Endothelial cell (in vitro differentiated cells): ENCODE measurements around the gene TMEM154. TPM values are rescaled to one million over a fixed set of nuclear protein-coding genes. Genes with fewer than 3 reads are reported as not detected.
A peak's percentile ranks its signal among the peaks of the same experiment; 100 is the strongest.

Experiments
- DNase-seq: peaks from one replicate; pipeline ENCODE4 v3.0.0; 2021; ENCODE audit warnings: low spot score
- H3K27ac Mint-ChIP-seq: one replicate; pipeline ENCODE4 v1.8.0; 2021; ENCODE audit warnings: mixed read lengths, inconsistent platforms; ENCODE audit not compliant: unreplicated experiment
- H3K27me3 Mint-ChIP-seq: one replicate; pipeline ENCODE4 v1.8.0; 2021; ENCODE audit warnings: mild to moderate bottlenecking, moderate library complexity, mixed read lengths, inconsistent platforms; ENCODE audit not compliant: unreplicated experiment
- H3K36me3 Mint-ChIP-seq: one replicate; pipeline ENCODE4 v1.8.0; 2021; ENCODE audit warnings: mild to moderate bottlenecking, low read depth, mixed read lengths, inconsistent platforms; ENCODE audit not compliant: unreplicated experiment
- H3K4me1 Mint-ChIP-seq: one replicate; pipeline ENCODE4 v1.8.0; 2021; ENCODE audit warnings: mild to moderate bottlenecking, mixed read lengths, inconsistent platforms; ENCODE audit not compliant: unreplicated experiment
- H3K4me3 Mint-ChIP-seq: one replicate; pipeline ENCODE4 v1.8.0; 2021; ENCODE audit warnings: mild to moderate bottlenecking, mixed read lengths, inconsistent platforms; ENCODE audit not compliant: unreplicated experiment
- H3K9me3 Mint-ChIP-seq: one replicate; pipeline ENCODE4 v1.8.0; 2021; ENCODE audit warnings: mixed read lengths, inconsistent platforms; ENCODE audit not compliant: unreplicated experiment
- long read RNA-seq: library from polyadenylated mRNA; unstranded; transcript quantifications from one replicate; pipeline ENCODE4 v2.0.0, GENCODE V29; 2020; ENCODE audit not compliant: unreplicated experiment
- total RNA-seq: library from RNA; stranded (reverse); fragmentation: NEBNext Ultra II Directional; extraction: Animal tissue kit (Norgen Biotek cat#: 25700); gene quantifications from one replicate; pipeline ENCODE4 v1.2.1, GENCODE V29; 2021; ENCODE audit not compliant: unreplicated experiment
- TF ChIP-seq, protein P1 (sequence below): fragments of 200-600 bp; sonication (generic); IDR thresholded peaks from one replicate; pipeline ENCODE4 v1.5.0; 2021; ENCODE audit warnings: antibody characterized with exemption; ENCODE audit not compliant: unreplicated experiment

TMEM154 gene, protein sequence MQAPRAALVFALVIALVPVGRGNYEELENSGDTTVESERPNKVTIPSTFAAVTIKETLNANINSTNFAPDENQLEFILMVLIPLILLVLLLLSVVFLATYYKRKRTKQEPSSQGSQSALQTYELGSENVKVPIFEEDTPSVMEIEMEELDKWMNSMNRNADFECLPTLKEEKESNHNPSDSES
- 6.7 TPM for total RNA-seq
- long read RNA-seq, full-length matches to known transcripts: 1 of 1 reads
- long read RNA-seq, partial matches to known transcripts: 0 of 1 reads
- long read RNA-seq, other reads (novel, unspliced or antisense): 0 of 1 reads

DNA sequence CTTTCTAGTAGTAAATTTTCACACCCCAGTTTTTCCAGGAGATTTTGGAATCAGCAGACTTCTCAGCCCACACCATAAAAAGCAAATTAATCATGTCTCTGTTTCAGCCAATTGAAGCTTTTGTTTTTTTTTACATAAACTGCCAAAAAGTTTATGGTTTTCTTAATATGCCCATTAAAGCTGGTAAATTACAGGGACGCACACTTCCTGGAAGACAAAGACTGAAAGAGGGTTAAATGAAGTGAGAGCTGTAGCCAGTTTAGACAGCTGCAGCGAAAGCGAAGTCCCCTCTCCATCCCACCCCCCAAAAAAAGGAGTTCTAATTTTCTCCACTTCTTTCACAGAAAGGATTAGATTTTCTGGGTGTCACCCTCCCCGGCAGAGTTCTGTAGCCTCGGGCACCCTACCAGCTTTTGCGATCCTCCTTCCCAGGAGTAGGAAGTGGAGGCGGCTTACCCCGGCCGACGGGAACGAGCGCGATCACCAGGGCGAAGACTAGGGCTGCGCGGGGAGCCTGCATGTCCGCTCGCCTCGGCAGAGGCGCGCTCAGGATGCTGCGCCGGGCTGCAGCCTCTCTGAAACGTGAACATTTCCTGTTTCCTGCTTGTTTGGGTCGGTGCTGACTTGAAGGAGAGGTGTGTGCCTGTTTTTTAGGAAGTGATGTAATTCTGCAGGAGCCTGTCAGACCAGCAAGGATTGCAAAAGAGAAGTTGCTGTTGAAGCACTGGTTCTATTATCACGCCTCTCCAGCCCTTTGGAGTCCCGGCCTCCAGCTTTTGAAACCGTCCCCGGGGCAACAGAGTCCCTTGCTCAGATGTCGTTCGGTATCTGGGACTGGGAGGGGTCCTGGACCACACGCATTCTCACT, at the start of gene TMEM154:
TMEM154 (minus strand) TSS at position 584 of the 868 bp plus-strand sequence; CDS start at position 520, 64 bp downstream.
- no peaks in the 10 kb centered on the region for H3K9me3 Mint-ChIP-seq
- no peaks in the 10 kb centered on the region for H3K36me3 Mint-ChIP-seq
- DNase-seq: peak; percentile 79
- peak within 1 kb of the TSS; percentile 94 for H3K27ac Mint-ChIP-seq
- peaks cover 30% of the 10 kb centered on the region for H3K4me1 Mint-ChIP-seq
- peak within 1 kb of the TSS; percentile 89 for H3K4me3 Mint-ChIP-seq
- TF ChIP-seq, protein P1, sequence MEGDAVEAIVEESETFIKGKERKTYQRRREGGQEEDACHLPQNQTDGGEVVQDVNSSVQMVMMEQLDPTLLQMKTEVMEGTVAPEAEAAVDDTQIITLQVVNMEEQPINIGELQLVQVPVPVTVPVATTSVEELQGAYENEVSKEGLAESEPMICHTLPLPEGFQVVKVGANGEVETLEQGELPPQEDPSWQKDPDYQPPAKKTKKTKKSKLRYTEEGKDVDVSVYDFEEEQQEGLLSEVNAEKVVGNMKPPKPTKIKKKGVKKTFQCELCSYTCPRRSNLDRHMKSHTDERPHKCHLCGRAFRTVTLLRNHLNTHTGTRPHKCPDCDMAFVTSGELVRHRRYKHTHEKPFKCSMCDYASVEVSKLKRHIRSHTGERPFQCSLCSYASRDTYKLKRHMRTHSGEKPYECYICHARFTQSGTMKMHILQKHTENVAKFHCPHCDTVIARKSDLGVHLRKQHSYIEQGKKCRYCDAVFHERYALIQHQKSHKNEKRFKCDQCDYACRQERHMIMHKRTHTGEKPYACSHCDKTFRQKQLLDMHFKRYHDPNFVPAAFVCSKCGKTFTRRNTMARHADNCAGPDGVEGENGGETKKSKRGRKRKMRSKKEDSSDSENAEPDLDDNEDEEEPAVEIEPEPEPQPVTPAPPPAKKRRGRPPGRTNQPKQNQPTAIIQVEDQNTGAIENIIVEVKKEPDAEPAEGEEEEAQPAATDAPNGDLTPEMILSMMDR: no peak
- peaks cover 11% of the 10 kb centered on the region for H3K27me3 Mint-ChIP-seq

DNA sequence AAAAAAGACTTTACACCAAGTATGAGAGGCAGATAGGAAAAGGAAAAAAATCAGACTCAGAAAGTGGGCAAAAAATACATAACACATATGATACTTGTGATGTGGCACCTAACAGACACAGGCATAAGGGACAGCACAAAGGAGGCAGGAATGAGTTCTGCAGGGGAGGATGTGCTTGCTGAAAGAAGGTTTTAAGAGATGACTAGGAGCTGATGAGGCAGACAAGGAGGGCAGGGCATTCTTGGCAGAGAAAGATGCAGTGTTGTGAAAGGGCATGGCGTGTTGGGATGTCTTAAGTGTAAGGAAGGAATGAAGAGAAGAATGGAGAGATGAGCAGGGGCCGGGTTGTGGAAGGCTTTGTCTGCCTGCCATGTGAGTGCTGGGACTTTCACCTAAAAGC, 49.7 kb upstream of the TMEM154 start:
- DNase-seq: no peak
- no peaks in the 10 kb centered on the region for H3K4me1 Mint-ChIP-seq
- TF ChIP-seq, protein P1: no peak
- H3K27me3 Mint-ChIP-seq: peaks cover 7% of the 10 kb centered on the region
- no peaks in the 10 kb centered on the region for H3K9me3 Mint-ChIP-seq
- H3K27ac Mint-ChIP-seq: no peak overlapping the region
- no peak overlapping the region for H3K4me3 Mint-ChIP-seq
- H3K36me3 Mint-ChIP-seq: no peaks in the 10 kb centered on the region

DNA sequence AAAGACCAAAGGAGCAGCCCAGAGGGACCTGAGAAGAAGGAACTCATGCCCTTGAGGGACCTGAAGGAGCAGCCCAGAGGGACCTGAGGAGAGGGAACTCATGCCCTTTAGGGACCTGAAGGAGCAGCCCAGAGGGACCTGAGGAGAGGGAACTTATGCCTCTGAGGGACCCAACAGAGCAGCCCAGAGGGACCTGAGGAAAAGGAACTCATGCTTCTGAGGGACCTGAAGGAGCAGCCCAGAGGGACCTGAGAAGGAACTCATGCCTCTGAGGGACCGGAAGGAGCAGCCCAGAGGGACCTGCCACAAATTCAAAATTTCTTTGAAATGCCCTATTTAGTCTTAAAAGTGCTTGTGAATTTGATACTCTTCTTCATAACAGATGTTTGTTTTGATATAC, 48.5 kb upstream of the TMEM154 start:
- Mint-ChIP-seq H3K4me3 (no peak overlapping the region), H3K9me3 (no peaks in the 10 kb centered on the region), H3K4me1 (no peaks in the 10 kb centered on the region), H3K27me3 (peaks cover 4% of the 10 kb centered on the region), H3K27ac (no peak overlapping the region), H3K36me3 (no peaks in the 10 kb centered on the region)
- DNase-seq: no peak
- TF ChIP-seq, protein P1: no peak

DNA sequence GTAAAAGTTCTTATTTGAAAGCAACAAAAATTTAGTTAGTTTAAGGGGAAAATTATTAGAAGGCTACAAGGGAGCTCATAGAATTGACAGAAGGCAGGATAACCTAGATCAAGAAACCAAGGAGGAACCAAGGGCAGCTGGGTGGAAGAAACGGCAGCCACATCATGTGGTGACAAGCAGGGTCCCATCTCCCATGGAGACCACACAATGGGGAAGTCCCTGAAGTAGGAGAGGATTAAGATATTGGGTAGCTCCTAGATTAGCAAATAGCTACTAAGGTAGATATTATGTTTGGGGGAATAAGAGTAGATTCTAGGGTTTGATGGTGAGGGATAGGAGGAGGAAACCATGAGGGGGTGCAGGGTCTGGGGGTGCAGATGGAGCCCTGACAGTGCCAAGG, 48.0 kb upstream of the TMEM154 start:
- no peak overlapping the region for H3K4me3 Mint-ChIP-seq
- TF ChIP-seq, protein P1: no peak
- no peaks in the 10 kb centered on the region for H3K4me1 Mint-ChIP-seq
- H3K36me3 Mint-ChIP-seq: no peaks in the 10 kb centered on the region
- no peak overlapping the region for H3K27ac Mint-ChIP-seq
- H3K9me3 Mint-ChIP-seq: no peaks in the 10 kb centered on the region
- H3K27me3 Mint-ChIP-seq: peaks cover 6% of the 10 kb centered on the region
- DNase-seq: no peak

DNA sequence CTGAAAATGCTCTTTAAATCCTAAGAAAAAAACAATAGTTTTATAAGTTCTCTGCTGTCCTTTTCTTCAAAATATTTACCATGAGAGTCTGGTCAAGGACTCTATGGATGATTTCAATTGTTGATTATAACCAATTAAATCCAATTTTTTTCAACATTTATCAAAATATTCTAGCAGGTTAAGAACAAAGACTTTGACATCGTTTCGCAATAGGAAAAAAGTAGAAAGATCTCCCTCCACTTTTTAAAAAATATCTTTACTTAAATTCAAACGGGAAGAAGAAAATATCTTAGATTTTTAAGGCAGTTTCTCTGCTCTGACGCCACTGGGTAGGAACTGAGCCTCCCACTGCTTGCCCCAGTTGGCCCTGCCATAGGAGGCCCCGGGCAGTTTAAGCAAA, 44.7 kb upstream of the TMEM154 start:
- Mint-ChIP-seq H3K4me3 (no peak overlapping the region), H3K27me3 (peaks cover 6% of the 10 kb centered on the region), H3K36me3 (no peaks in the 10 kb centered on the region), H3K9me3 (no peaks in the 10 kb centered on the region), H3K27ac (no peak overlapping the region), H3K4me1 (no peaks in the 10 kb centered on the region)
- TF ChIP-seq, protein P1: no peak
- DNase-seq: no peak
